Activated T-cell treated with anti-CD3 and anti-CD28 coated beads, Interleukin-2, amount 50 U/mL, for 1 hour (primary cell): ENCODE measurements around the gene NANOGP8.
"Not testable (repeated sequence)": the region's sequence is repeated elsewhere in the genome, so short reads cannot be mapped to it uniquely, and the experiment has no call there.

Experiments used
- DNase-seq: peaks from one replicate; pipeline ENCODE4 v3.0.0-alpha.2; 2020

Gene NANOGP8

GRCh38 chr15:35085176-35085919 is at the start of gene NANOGP8:
NANOGP8 (minus strand) TSS chr15:35085295; CDS start chr15:35085110, 185 bp downstream.
- DNase-seq, result not testable (repeated sequence)

- DNase-seq, result no peak
These were observed 49.2 kb upstream of the NANOGP8 start for GRCh38 chr15:35134299-35134698.

GRCh38 chr15:35130245-35130644 is 45.1 kb upstream of the NANOGP8 start:
- DNase-seq, result no peak

- no peak for DNase-seq
These were observed 44.3 kb upstream of the NANOGP8 start for GRCh38 chr15:35129361-35129760.

GRCh38 chr15:35127717-35128116 is 42.6 kb upstream of the NANOGP8 start:
- no peak for DNase-seq

- DNase-seq, result no peak
These were observed 41.1 kb upstream of the NANOGP8 start for GRCh38 chr15:35126236-35126635.

- no peak for DNase-seq
These were observed 38.6 kb upstream of the NANOGP8 start for GRCh38 chr15:35123743-35124142.

- DNase-seq, result no peak
These were observed 36.7 kb upstream of the NANOGP8 start for GRCh38 chr15:35121611-35122359.

- DNase-seq, result no peak
These were observed 35.1 kb upstream of the NANOGP8 start for GRCh38 chr15:35120173-35120572.

GRCh38 chr15:35118960-35119359 is 33.9 kb upstream of the NANOGP8 start:
- DNase-seq, result no peak

- no peak for DNase-seq
These were observed 32.6 kb upstream of the NANOGP8 start for GRCh38 chr15:35117543-35118265.

GRCh38 chr15:35115155-35115725 is 30.1 kb upstream of the NANOGP8 start:
- DNase-seq, result no peak

GRCh38 chr15:35112346-35112745 is 27.3 kb upstream of the NANOGP8 start:
- DNase-seq, result no peak

GRCh38 chr15:35111861-35112260 is 26.8 kb upstream of the NANOGP8 start:
- no peak for DNase-seq

GRCh38 chr15:35108453-35108852 is 23.4 kb upstream of the NANOGP8 start:
- no peak for DNase-seq

GRCh38 chr15:35107561-35107960 is 22.5 kb upstream of the NANOGP8 start:
- no peak for DNase-seq

GRCh38 chr15:35107122-35107521 is 22.0 kb upstream of the NANOGP8 start:
- no peak for DNase-seq

- DNase-seq, result no peak
These were observed 19.5 kb upstream of the NANOGP8 start for GRCh38 chr15:35104526-35105147.

- DNase-seq, result no peak
These were observed 17.1 kb upstream of the NANOGP8 start for GRCh38 chr15:35102186-35102585.

GRCh38 chr15:35101335-35101734 is 16.2 kb upstream of the NANOGP8 start:
- no peak for DNase-seq

- DNase-seq, result no peak
These were observed 13.6 kb upstream of the NANOGP8 start for GRCh38 chr15:35098737-35099136.

- DNase-seq, result no peak
These were observed 10.8 kb upstream of the NANOGP8 start for GRCh38 chr15:35095941-35096340.

GRCh38 chr15:35092846-35093245 is 7.8 kb upstream of the NANOGP8 start:
- DNase-seq, result no peak
